Ectodermal cell (in vitro differentiated cells): ENCODE results near the gene FHOD3.
A peak's percentile ranks its signal among the peaks of the same experiment; 100 is the strongest.

ENCODE experiments used
- H3K27ac ChIP-seq: 2 replicates; pipeline ENCODE4 v1.7.0; 2013; ENCODE audit warnings: mild to moderate bottlenecking, low read depth, low read length; ENCODE audit not compliant: insufficient read depth, poor library complexity, severe bottlenecking
- H3K27me3 ChIP-seq: 2 replicates; pipeline ENCODE4 v1.7.0; 2013; ENCODE audit warnings: mild to moderate bottlenecking, low read length; ENCODE audit not compliant: insufficient read depth, control insufficient read depth, poor library complexity, severe bottlenecking
- H3K36me3 ChIP-seq: one replicate; pipeline ENCODE4 v1.7.0; 2013; ENCODE audit warnings: low read length; ENCODE audit not compliant: control insufficient read depth, insufficient read depth
- H3K4me1 ChIP-seq: one replicate; pipeline ENCODE4 v1.7.0; 2013; ENCODE audit warnings: low read length; ENCODE audit not compliant: control insufficient read depth, insufficient read depth
- H3K4me3 ChIP-seq: 2 replicates; pipeline ENCODE4 v1.7.0; 2013; ENCODE audit warnings: low read depth, low read length, control low read depth; ENCODE audit not compliant: insufficient read depth
- H3K9me3 ChIP-seq: 2 replicates; pipeline ENCODE4 v1.7.0; 2013; ENCODE audit warnings: mild to moderate bottlenecking, low read length, moderate library complexity; ENCODE audit not compliant: control insufficient read depth
- WGBS, 2 experiments: methylation state at CpG; one replicate each; pipeline ENCODE4 v1.1.7; 2013; ENCODE audit warnings: missing lambda C conversion rate in 2 of 2; 5-methylcytosine and 5-hydroxymethylcytosine counted together

Gene FHOD3

GRCh38 chr18:36304723-36305122 is 7.2 kb downstream of the FHOD3 start:
- H3K36me3 ChIP-seq: peaks cover 2% of the 10 kb centered on the region
- no peak overlapping the region for H3K4me3 ChIP-seq
- no peak overlapping the region for H3K27ac ChIP-seq
- peaks cover 20% of the 10 kb centered on the region for H3K4me1 ChIP-seq
- no peaks in the 10 kb centered on the region for H3K9me3 ChIP-seq
- H3K27me3 ChIP-seq: no peaks in the 10 kb centered on the region
- 92 to 98% methylated on average over 2 to 3 of the region's 3 CpGs for WGBS, 2 experiments

GRCh38 chr18:36305375-36305774 is 7.9 kb downstream of the FHOD3 start:
- Histone ChIP-seq H3K27me3 (no peaks in the 10 kb centered on the region), H3K4me3 (no peak overlapping the region), H3K27ac (no peak overlapping the region), H3K36me3 (peaks cover 2% of the 10 kb centered on the region), H3K4me1 (peaks cover 20% of the 10 kb centered on the region), H3K9me3 (no peaks in the 10 kb centered on the region)
- 90 to 91% methylated on average over 1 to 2 of the region's 2 CpGs for WGBS, 2 experiments

DNA sequence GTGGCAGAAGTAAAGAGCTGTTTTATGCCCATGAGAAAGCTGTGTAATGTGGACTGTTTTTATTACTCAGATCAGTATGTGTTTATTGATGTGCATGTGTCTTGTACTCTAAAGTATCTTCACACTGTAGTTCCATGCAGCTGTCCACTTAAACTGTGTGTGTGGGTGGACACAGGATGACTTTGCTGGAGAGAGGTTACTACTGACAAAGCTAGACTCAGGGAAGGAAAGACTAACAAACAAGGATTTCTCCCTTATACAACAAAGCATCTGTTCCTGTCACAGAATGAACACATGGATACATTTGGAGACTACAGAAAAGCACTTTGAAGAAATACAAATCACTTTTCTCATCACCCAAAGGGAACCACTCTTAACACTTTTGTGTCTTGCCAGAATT is 10.0 kb downstream of the FHOD3 start:
- Histone ChIP-seq H3K4me1 (peaks cover 24% of the 10 kb centered on the region), H3K27ac (no peak overlapping the region)

GRCh38 chr18:36308711-36309435 is 11.4 kb downstream of the FHOD3 start:
- no peaks in the 10 kb centered on the region for H3K36me3 ChIP-seq
- WGBS, 2 experiments: 79 to 85% methylated on average over 7 of the region's 7 CpGs
- peaks cover 11% of the 10 kb centered on the region for H3K4me1 ChIP-seq
- no peaks in the 10 kb centered on the region for H3K9me3 ChIP-seq
- H3K27me3 ChIP-seq: no peaks in the 10 kb centered on the region
- no peak overlapping the region for H3K4me3 ChIP-seq
- no peak overlapping the region for H3K27ac ChIP-seq

More for the DNA sequence above, 10.0 kb downstream of the FHOD3 start:
- no peak overlapping the region for H3K4me3 ChIP-seq
- H3K9me3 ChIP-seq: no peaks in the 10 kb centered on the region
- H3K36me3 ChIP-seq: no peaks in the 10 kb centered on the region
- no peaks in the 10 kb centered on the region for H3K27me3 ChIP-seq

GRCh38 chr18:36309436-36310391 is 12.2 kb downstream of the FHOD3 start:
- Histone ChIP-seq H3K4me3 (no peak overlapping the region), H3K4me1 (peaks cover 11% of the 10 kb centered on the region), H3K36me3 (no peaks in the 10 kb centered on the region), H3K9me3 (no peaks in the 10 kb centered on the region), H3K27me3 (no peaks in the 10 kb centered on the region), H3K27ac (no peak overlapping the region)
- WGBS, 2 experiments: 90 to 92% methylated on average over 11 of the region's 11 CpGs

DNA sequence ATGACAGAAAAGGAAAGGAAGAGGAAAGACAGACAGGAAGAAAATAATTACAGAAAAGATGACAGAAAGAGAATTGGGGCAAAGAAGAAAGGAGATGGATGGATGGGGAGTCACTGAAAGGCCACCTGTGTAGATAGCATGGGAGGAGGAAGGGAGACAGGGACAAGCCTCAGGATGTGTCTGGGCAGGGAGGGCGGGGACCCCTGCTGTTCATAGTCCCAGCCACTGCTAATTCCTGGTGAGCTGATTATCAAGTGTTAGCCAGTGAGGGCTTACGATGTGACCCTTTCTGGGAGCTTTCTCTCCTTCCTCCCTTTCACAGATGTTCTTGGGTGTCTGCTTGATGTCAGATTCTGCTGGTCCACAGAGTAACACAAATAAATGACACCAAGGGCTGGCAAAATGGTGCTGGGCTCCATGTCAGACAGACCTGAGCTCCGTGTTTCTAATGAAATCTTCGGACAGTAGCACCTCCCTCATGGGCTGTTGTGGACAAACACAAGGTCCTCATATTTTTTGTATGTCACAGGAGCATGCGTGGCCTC is 13.6 kb downstream of the FHOD3 start:
- no peak overlapping the region for H3K27ac ChIP-seq
- peaks cover 18% of the 10 kb centered on the region for H3K4me1 ChIP-seq
- H3K9me3 ChIP-seq: no peaks in the 10 kb centered on the region
- WGBS, 2 experiments: 92 to 93% methylated on average over 5 of the region's 5 CpGs
- H3K4me3 ChIP-seq: no peak overlapping the region
- no peaks in the 10 kb centered on the region for H3K36me3 ChIP-seq
- no peaks in the 10 kb centered on the region for H3K27me3 ChIP-seq

GRCh38 chr18:36312806-36313395 is 15.4 kb downstream of the FHOD3 start:
- Histone ChIP-seq H3K4me3 (no peak overlapping the region), H3K9me3 (no peaks in the 10 kb centered on the region), H3K36me3 (no peaks in the 10 kb centered on the region), H3K27ac (no peak overlapping the region), H3K27me3 (no peaks in the 10 kb centered on the region), H3K4me1 (peaks cover 18% of the 10 kb centered on the region)
- 94 to 100% methylated on average over 2 of the region's 2 CpGs for WGBS, 2 experiments

DNA sequence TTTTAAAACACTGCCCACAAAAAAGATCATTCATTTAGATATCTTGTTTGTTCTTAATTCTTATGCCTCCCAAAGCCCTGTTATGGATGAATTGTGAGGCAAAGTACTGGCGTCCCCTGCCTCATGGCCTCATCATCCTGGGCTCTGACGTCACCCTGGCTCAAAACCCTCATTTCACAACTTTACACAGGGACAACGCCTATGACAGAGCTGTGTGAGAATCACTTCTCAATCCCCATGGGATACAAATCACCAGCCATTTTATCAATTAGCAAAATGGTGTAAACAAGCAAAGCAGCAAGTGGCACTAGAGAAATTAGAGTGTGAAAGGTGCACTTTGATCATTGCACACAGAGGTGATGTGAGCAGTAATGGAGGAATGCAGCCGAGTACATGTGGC is 16.6 kb downstream of the FHOD3 start:
- no peaks in the 10 kb centered on the region for H3K27me3 ChIP-seq
- WGBS, 2 experiments: 93 to 94% methylated on average over 4 of the region's 4 CpGs
- no peak overlapping the region for H3K4me3 ChIP-seq
- no peaks in the 10 kb centered on the region for H3K9me3 ChIP-seq
- no peaks in the 10 kb centered on the region for H3K36me3 ChIP-seq
- no peak overlapping the region for H3K27ac ChIP-seq
- peaks cover 18% of the 10 kb centered on the region for H3K4me1 ChIP-seq

GRCh38 chr18:36314754-36315153 is 17.2 kb downstream of the FHOD3 start:
- Histone ChIP-seq H3K9me3 (no peaks in the 10 kb centered on the region), H3K36me3 (no peaks in the 10 kb centered on the region), H3K27me3 (no peaks in the 10 kb centered on the region), H3K4me3 (no peak overlapping the region), H3K4me1 (peaks cover 12% of the 10 kb centered on the region), H3K27ac (no peak overlapping the region)
- 92 to 94% methylated on average over 4 of the region's 4 CpGs for WGBS, 2 experiments

DNA sequence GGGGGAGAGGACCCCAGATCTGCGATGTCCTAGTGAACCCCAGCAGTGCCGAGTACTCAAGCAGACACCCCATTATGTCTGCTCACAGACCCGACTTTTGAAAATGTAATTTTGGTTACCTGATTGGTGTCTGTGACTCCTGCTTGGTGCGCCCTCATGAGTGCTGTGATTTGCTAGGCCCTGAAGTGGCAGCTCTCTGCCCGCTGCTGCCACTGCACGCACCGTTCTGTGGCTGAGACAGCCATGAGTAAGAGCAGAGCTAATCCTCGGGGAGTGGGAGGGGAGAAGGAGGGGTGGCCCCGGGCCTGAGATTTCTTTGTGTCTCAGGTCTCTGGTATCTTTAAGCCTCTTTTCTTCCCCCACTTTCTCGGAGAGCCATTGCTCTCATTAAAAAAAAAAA is 18.2 kb downstream of the FHOD3 start:
- Histone ChIP-seq H3K9me3 (no peaks in the 10 kb centered on the region), H3K4me1 (peaks cover 12% of the 10 kb centered on the region), H3K4me3 (no peak overlapping the region), H3K27me3 (no peaks in the 10 kb centered on the region), H3K27ac (peak overlapping the region; percentile 55), H3K36me3 (no peaks in the 10 kb centered on the region)
- WGBS, 2 experiments: 71 to 80% methylated on average over 10 of the region's 10 CpGs
